GM13976 (cell line): ENCODE results near the gene CABP2.

ENCODE experiments used
- DNase-seq: peaks from one replicate; pipeline ENCODE4 v3.0.0; 2012; ENCODE audit warnings: low spot score
- CTCF ChIP-seq: IDR thresholded peaks from 2 replicates; pipeline ENCODE4 v1.5.1; 2012; ENCODE audit warnings: borderline replicate concordance, mild to moderate bottlenecking; ENCODE audit not compliant: insufficient read depth; ENCODE audit errors: extremely low read depth, missing control alignments, control extremely low read depth
- in situ Hi-C: fragments of 300-500 bp; cut with MboI; formaldehyde crosslinking; loops from one replicate; pipeline ENCODE4 v1.12.0; 2022; ENCODE audit warnings: low sequenced_read_pairs, mixed read lengths, inconsistent platforms; ENCODE audit not compliant: unreplicated experiment

The CABP2 gene

GRCh38 chr11:67472882-67473281 is 50.4 kb downstream of the CABP2 start:
- in situ Hi-C loops = no loop called here
- TF ChIP-seq CTCF = no peak
- no peak for DNase-seq

- DNase-seq = no peak
- in situ Hi-C loops = no loop called here
- no peak for TF ChIP-seq CTCF
These were observed 52.8 kb downstream of the CABP2 start for GRCh38 chr11:67470337-67471002.

GRCh38 chr11:67469508-67469811 is 53.8 kb downstream of the CABP2 start:
- no peak for TF ChIP-seq CTCF
- in situ Hi-C loops = no loop called here
- no peak for DNase-seq
